ENCODE results near the gene OR6T1.

- no peak for TF ChIP-seq CTCF (IDR thresholded peaks at IDR 0.05; ENCODE audit: low read length)
- no peak for TF ChIP-seq EZH2 (IDR thresholded peaks at IDR 0.05; ENCODE audit: borderline replicate concordance, low read length)
Measured at GRCh38 chr11:123945132-123945531, 1.5 kb upstream of the OR6T1 start.
